DMS79 (cell line): Measurements from ENCODE around the gene CUL1.

ENCODE experiments used
- DNase-seq: peaks from one replicate; lab custom pipeline; 2025; lab: John Stamatoyannopoulos, UW

The CUL1 gene

DNA sequence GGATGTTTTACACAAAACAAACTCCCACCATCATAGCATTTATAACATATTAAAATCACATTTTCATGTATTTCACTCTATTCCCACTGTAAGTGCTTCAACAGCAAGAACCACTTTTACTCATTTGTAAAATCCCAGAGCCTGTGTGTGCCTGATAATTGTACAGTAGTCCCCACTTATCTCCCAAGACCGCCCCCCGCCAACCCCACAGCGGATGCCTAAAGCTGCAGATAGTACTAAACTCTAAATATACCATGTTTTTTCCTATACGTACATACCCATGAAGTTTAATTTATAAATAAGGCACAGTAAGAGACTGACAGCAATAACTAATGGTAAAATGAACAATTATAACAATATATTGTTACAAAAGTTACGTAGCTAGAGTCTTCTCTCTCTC is 151.9 kb downstream of the CUL1 start:
- DNase-seq = no peak
